Stomach (tissue), 4 donors: ENCODE measurements around the gene STON2.

ENCODE experiments used
- POLR2A ChIP-seq, 4 donors: fragments of 450-650 bp; IDR thresholded peaks; one replicate each; pipeline ENCODE4 v1.6.1; 2016; ENCODE audit warnings: antibody characterized with exemption in 4 of 4, control low read depth in 2 of 4, mild to moderate bottlenecking in 1 of 4, moderate library complexity in 1 of 4
- POLR2AphosphoS5 ChIP-seq, 3 donors: sonication (generic); formaldehyde crosslinking; IDR thresholded peaks; one replicate each; pipeline ENCODE4 v1.6.1; 2016; ENCODE audit warnings: antibody characterized with exemption in 3 of 3
- TF ChIP-seq, protein P1 (sequence below), 7 experiments: fragments of 450-650 bp in 4 of 7; fragments of 200-600 bp in 3 of 7; sonication (generic) in 3 of 7; IDR thresholded peaks; one replicate each; pipeline ENCODE4 v1.5.1; 2016 to 2019; ENCODE audit warnings: antibody characterized with exemption in 7 of 7, control low read depth in 2 of 7, mild to moderate bottlenecking in 1 of 7

DNA sequence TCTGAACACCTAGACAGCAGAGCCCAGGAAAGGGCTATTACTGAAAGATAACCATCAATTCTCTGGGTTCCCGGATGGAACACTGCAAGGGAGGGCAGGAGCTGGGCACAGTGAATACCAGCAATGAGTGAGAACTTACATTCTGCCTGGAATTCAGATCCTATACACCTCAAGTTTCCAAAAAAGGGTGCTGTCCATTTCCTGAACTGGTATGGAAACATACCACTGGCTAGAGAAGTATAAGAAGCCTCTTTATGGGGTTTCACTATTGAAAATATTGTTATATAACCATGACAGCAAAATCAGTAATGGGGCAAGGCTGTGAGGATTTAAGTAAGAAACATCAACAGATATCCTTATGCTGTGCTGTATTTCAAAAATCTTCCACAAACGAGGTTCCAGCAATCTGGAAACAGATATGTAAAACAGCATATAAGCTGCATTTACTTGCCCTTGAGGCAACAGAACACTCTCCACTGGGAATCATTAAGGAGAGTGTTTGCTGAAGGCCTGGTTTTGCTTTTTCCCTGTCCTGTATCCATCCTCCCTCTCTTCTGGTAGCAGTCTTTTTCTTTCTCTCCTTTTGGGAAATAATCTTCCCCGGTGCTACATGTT, 126.1 kb downstream of the STON2 start:
- TF ChIP-seq, protein P1, sequence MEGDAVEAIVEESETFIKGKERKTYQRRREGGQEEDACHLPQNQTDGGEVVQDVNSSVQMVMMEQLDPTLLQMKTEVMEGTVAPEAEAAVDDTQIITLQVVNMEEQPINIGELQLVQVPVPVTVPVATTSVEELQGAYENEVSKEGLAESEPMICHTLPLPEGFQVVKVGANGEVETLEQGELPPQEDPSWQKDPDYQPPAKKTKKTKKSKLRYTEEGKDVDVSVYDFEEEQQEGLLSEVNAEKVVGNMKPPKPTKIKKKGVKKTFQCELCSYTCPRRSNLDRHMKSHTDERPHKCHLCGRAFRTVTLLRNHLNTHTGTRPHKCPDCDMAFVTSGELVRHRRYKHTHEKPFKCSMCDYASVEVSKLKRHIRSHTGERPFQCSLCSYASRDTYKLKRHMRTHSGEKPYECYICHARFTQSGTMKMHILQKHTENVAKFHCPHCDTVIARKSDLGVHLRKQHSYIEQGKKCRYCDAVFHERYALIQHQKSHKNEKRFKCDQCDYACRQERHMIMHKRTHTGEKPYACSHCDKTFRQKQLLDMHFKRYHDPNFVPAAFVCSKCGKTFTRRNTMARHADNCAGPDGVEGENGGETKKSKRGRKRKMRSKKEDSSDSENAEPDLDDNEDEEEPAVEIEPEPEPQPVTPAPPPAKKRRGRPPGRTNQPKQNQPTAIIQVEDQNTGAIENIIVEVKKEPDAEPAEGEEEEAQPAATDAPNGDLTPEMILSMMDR (IDR thresholded peaks at IDR 0.05) = no peak
- TF ChIP-seq POLR2A (IDR thresholded peaks at IDR 0.05) = no peak
- no peak for TF ChIP-seq POLR2AphosphoS5 (IDR thresholded peaks at IDR 0.05)
